SU-DHL-6 (cell line): ENCODE data around the gene SRXN1.

Experiments used
- H2AFZ ChIP-seq: fragments of 200-600 bp; sonication (generic); 2 replicates; pipeline ENCODE4 v1.6.1; 2014; ENCODE audit warnings: low read depth, mild to moderate bottlenecking, moderate library complexity, mixed read lengths, antibody characterized with exemption, low read length; ENCODE audit not compliant: severe bottlenecking
- H3F3A ChIP-seq: fragments of 200-600 bp; shearing (Covaris generic); 2 replicates; pipeline ENCODE4 v1.6.0; 2016; ENCODE audit warnings: antibody characterized with exemption, mild to moderate bottlenecking; ENCODE audit not compliant: insufficient read depth
- H3K27ac ChIP-seq: fragments of 200-600 bp; sonication (generic); 2 replicates; pipeline ENCODE4 v1.5.1; 2016; ENCODE audit warnings: low read depth, mild to moderate bottlenecking, low read length, moderate library complexity, mixed read lengths
- H3K27me3 ChIP-seq: fragments of 200-600 bp; sonication (generic), shearing (Covaris generic); 2 replicates; pipeline ENCODE4 v1.6.0; 2014; ENCODE audit warnings: mild to moderate bottlenecking, low read length
- H3K36me3 ChIP-seq: fragments of 200-600 bp; sonication (generic); 2 replicates; pipeline ENCODE4 v1.6.1; 2014; ENCODE audit warnings: mild to moderate bottlenecking, low read length, mixed read lengths
- H3K4me2 ChIP-seq: fragments of 300-600, 200-600 bp; shearing (Covaris generic), sonication (generic); 2 replicates; pipeline ENCODE4 v1.6.0; 2014; ENCODE audit warnings: low read length, low read depth, mild to moderate bottlenecking; ENCODE audit not compliant: poor library complexity, severe bottlenecking
- H3K4me3 ChIP-seq: fragments of 200-600 bp; sonication (generic); 2 replicates; pipeline ENCODE4 v1.5.1; 2014; ENCODE audit warnings: antibody characterized with exemption, low read length, mild to moderate bottlenecking, mixed read lengths; ENCODE audit not compliant: insufficient read depth, poor library complexity, severe bottlenecking
- H3K79me2 ChIP-seq: fragments of 200-600 bp; sonication (generic); 2 replicates; pipeline ENCODE4 v1.6.1; 2014; ENCODE audit warnings: mild to moderate bottlenecking, low read length, moderate library complexity; ENCODE audit not compliant: insufficient read depth
- H3K9ac ChIP-seq: fragments of 200-600 bp; sonication (generic); 2 replicates; pipeline ENCODE4 v1.7.0; 2014; ENCODE audit warnings: mild to moderate bottlenecking, low read length
- H3K9me2 ChIP-seq: fragments of 200-600 bp; sonication (generic); replicated peaks from 2 replicates; pipeline ENCODE4 v1.6.1; 2014; ENCODE audit warnings: low read length; ENCODE audit not compliant: insufficient read depth
- H3K9me3 ChIP-seq: fragments of 200-600 bp; sonication (generic); 2 replicates; pipeline ENCODE4 v1.6.1; 2014; ENCODE audit warnings: low read length, mixed read lengths; ENCODE audit not compliant: insufficient read depth
- H4K20me1 ChIP-seq: fragments of 200-600 bp; sonication (generic); 2 replicates; pipeline ENCODE4 v1.6.1; 2014; ENCODE audit warnings: low read depth, mild to moderate bottlenecking, antibody characterized with exemption, low read length, moderate library complexity, mixed read lengths
- EZH2phosphoT487 ChIP-seq: fragments of 200-600 bp; sonication (generic), shearing (Covaris generic); conservative IDR thresholded peaks from 2 replicates; pipeline ENCODE4 v1.6.1; 2018; ENCODE audit warnings: mild to moderate bottlenecking, antibody characterized with exemption, low read length, moderate library complexity, mixed read lengths
- TF ChIP-seq, protein P1 (sequence below): fragments of 200-600 bp; sonication (generic); IDR thresholded peaks from one replicate; pipeline ENCODE4 v1.5.1; 2017; ENCODE audit warnings: antibody characterized with exemption, mild to moderate bottlenecking, low read length, moderate library complexity; ENCODE audit not compliant: insufficient read depth, poor library complexity, severe bottlenecking

Gene SRXN1

GRCh38 chr20:669573-669972, 16.6 kb upstream of the SRXN1 start:
- Histone ChIP-seq H3K4me3 (no peak overlapping the region), H3K9me3 (no peaks in the 10 kb centered on the region), H3K27ac (no peak overlapping the region), H3K27me3 (no peaks in the 10 kb centered on the region), H3F3A (no peaks in the 10 kb centered on the region), H3K36me3 (no peaks in the 10 kb centered on the region), H3K9ac (no peak overlapping the region), H4K20me1 (no peaks in the 10 kb centered on the region), H3K79me2 (no peaks in the 10 kb centered on the region), H3K4me2 (no peak overlapping the region), H3K9me2 (no peaks in the 10 kb centered on the region), H2AFZ (no peak overlapping the region)
- no peak for TF ChIP-seq EZH2phosphoT487
- TF ChIP-seq, protein P1, sequence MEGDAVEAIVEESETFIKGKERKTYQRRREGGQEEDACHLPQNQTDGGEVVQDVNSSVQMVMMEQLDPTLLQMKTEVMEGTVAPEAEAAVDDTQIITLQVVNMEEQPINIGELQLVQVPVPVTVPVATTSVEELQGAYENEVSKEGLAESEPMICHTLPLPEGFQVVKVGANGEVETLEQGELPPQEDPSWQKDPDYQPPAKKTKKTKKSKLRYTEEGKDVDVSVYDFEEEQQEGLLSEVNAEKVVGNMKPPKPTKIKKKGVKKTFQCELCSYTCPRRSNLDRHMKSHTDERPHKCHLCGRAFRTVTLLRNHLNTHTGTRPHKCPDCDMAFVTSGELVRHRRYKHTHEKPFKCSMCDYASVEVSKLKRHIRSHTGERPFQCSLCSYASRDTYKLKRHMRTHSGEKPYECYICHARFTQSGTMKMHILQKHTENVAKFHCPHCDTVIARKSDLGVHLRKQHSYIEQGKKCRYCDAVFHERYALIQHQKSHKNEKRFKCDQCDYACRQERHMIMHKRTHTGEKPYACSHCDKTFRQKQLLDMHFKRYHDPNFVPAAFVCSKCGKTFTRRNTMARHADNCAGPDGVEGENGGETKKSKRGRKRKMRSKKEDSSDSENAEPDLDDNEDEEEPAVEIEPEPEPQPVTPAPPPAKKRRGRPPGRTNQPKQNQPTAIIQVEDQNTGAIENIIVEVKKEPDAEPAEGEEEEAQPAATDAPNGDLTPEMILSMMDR, result no peak

- H3F3A ChIP-seq, result no peaks in the 10 kb centered on the region
- H3K36me3 ChIP-seq, result no peaks in the 10 kb centered on the region
- no peaks in the 10 kb centered on the region for H3K9me2 ChIP-seq
- no peak overlapping the region for H3K4me2 ChIP-seq
- H3K27ac ChIP-seq, result no peak overlapping the region
- no peak overlapping the region for H3K9ac ChIP-seq
- no peaks in the 10 kb centered on the region for H3K27me3 ChIP-seq
- TF ChIP-seq, protein P1, result no peak
- no peak for TF ChIP-seq EZH2phosphoT487
- H3K79me2 ChIP-seq, result no peaks in the 10 kb centered on the region
- no peak overlapping the region for H3K4me3 ChIP-seq
- H3K9me3 ChIP-seq, result no peaks in the 10 kb centered on the region
- H4K20me1 ChIP-seq, result no peaks in the 10 kb centered on the region
- no peak overlapping the region for H2AFZ ChIP-seq
These were observed 15.6 kb upstream of the SRXN1 start for GRCh38 chr20:668638-669037.

- no peaks in the 10 kb centered on the region for H3K27me3 ChIP-seq
These were observed 15.1 kb upstream of the SRXN1 start for GRCh38 chr20:668050-668449.

More at GRCh38 chr20:668050-668449, 15.1 kb upstream of the SRXN1 start:
- Histone ChIP-seq H3K4me3 (no peak overlapping the region), H3K27ac (no peak overlapping the region), H3K9me3 (no peaks in the 10 kb centered on the region), H3F3A (no peaks in the 10 kb centered on the region), H3K79me2 (no peaks in the 10 kb centered on the region), H4K20me1 (no peaks in the 10 kb centered on the region), H3K4me2 (no peak overlapping the region), H3K9ac (no peak overlapping the region), H3K36me3 (no peaks in the 10 kb centered on the region), H2AFZ (no peak overlapping the region), H3K9me2 (no peaks in the 10 kb centered on the region)
- TF ChIP-seq, protein P1, result no peak
- no peak for TF ChIP-seq EZH2phosphoT487
